22Rv1 (cell line): ENCODE results near the gene SLC34A3.

ENCODE experiments used
- ZFX ChIP-seq: fragments of 450-650 bp; IDR thresholded peaks from 2 replicates; pipeline ENCODE4 v1.6.1; 2017; ENCODE audit warnings: antibody characterized with exemption, borderline replicate concordance
- TF ChIP-seq, protein P1 (sequence below): fragments of 450-650 bp; IDR thresholded peaks from 2 replicates; pipeline ENCODE4 v1.5.1; 2017; ENCODE audit warnings: mild to moderate bottlenecking

DNA sequence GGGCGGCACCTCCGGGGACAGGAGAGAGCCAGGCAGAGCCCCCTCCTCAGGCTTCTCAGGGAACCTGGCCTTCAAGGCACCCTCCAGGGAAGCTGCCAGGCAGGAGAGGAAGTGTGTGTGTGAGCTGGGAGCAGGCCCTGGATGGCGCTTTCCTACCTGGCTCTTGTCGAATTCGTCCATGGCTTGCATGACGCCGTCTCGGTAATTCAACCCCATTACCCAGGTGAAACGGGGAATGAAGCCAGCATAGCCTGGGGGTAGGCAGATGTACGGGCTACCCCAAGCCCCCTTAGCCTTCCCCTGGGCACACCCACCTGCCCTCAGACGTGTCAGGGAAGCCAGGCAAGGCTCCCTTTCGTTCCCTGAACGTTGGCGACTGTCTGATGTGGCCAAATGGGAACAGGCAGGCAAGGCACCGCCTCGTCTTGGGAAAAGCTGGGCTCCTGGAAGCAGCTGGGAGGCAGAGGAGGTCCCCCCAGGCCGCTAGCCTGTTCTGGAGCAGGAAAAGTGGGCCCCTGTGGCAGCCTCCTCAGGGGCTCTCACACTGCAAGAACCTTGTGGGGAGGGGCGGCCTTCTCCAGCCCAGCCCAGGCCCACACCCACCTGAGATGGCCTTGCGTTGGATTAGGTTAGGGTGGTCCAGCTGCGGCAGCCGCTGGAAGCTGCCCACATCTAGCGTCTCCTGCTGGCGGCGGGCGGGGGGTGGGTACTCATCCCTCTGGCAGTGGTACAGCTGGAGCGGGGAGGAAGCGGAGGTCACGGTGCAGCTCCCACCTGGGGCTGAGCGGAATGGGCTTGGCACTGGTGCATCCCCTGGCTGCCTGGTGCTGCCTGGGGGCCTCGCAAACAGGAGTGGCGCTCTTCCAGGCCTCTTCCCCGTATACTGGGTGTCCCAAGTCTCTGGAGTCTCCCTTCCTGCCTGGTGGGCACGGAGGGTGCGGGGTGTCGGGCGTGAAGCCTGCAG lies 14.1 kb downstream of the SLC34A3 start:
- TF ChIP-seq, protein P1, sequence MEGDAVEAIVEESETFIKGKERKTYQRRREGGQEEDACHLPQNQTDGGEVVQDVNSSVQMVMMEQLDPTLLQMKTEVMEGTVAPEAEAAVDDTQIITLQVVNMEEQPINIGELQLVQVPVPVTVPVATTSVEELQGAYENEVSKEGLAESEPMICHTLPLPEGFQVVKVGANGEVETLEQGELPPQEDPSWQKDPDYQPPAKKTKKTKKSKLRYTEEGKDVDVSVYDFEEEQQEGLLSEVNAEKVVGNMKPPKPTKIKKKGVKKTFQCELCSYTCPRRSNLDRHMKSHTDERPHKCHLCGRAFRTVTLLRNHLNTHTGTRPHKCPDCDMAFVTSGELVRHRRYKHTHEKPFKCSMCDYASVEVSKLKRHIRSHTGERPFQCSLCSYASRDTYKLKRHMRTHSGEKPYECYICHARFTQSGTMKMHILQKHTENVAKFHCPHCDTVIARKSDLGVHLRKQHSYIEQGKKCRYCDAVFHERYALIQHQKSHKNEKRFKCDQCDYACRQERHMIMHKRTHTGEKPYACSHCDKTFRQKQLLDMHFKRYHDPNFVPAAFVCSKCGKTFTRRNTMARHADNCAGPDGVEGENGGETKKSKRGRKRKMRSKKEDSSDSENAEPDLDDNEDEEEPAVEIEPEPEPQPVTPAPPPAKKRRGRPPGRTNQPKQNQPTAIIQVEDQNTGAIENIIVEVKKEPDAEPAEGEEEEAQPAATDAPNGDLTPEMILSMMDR: no peak
- TF ChIP-seq ZFX: no peak
